Duodenal mucosa (tissue), 2 donors: ENCODE results near the gene RBM47.
"Not testable (repeated sequence)": the region's sequence is repeated elsewhere in the genome, so short reads cannot be mapped to it uniquely, and the experiment has no call there.

Experiments used
- H3K27ac ChIP-seq: one replicate; pipeline ENCODE4 v1.7.0; 2013; ENCODE audit warnings: low read depth, low read length
- H3K27me3 ChIP-seq, 2 donors: one replicate each; pipeline ENCODE4 v1.7.0; 2013; ENCODE audit warnings: low read length in 2 of 2, control low read depth in 1 of 2; ENCODE audit not compliant: insufficient read depth in 2 of 2, control insufficient read depth in 1 of 2
- H3K36me3 ChIP-seq, 2 donors: one replicate each; pipeline ENCODE4 v1.7.0; 2013; ENCODE audit warnings: low read length in 2 of 2, control low read depth in 1 of 2; ENCODE audit not compliant: insufficient read depth in 2 of 2, control insufficient read depth in 1 of 2
- H3K4me1 ChIP-seq, 2 donors: one replicate each; pipeline ENCODE4 v1.7.0; 2013; ENCODE audit warnings: low read length in 2 of 2, control low read depth in 1 of 2; ENCODE audit not compliant: insufficient read depth in 2 of 2, control insufficient read depth in 1 of 2
- H3K4me3 ChIP-seq, 2 donors: one replicate each; pipeline ENCODE4 v1.7.0; 2013; ENCODE audit warnings: low read length in 2 of 2, low read depth in 1 of 2
- H3K9ac ChIP-seq, 2 donors: one replicate each; pipeline ENCODE4 v1.7.0; 2013; ENCODE audit warnings: low read length in 2 of 2, low read depth in 1 of 2
- H3K9me3 ChIP-seq, 2 donors: one replicate each; pipeline ENCODE4 v1.7.0; 2013; ENCODE audit warnings: low read length in 2 of 2, control low read depth in 1 of 2; ENCODE audit not compliant: control insufficient read depth in 1 of 2

Gene RBM47

DNA sequence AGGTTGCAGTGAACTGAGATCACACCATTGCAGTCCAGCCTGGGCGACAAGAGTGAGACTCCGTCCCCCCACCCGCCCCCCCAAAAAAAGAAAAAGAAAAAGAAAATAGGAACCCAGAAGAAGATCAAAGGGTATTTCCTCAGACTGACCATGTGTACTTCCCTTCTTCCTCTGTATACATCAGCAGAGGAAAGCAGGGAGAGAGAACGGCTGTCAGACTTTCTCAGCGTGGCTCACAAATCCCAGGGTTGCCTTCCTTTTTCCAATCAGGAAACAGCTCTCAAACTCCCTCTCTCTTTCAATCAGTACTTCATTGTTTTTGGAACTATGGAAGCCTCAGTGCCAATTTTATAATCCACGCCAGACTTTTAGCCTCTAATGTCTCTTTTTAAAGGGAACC, 235.4 kb downstream of the RBM47 start:
- Histone ChIP-seq H3K27ac (no peak overlapping the region), H3K27me3 (no peaks in the 10 kb centered on the region), H3K9ac (no peak overlapping the region), H3K9me3 (no peaks in the 10 kb centered on the region), H3K4me3 (no peak overlapping the region), H3K4me1 (peaks cover 0 to 11% of the 10 kb centered on the region in 2 donors), H3K36me3 (no peaks in the 10 kb centered on the region)

DNA sequence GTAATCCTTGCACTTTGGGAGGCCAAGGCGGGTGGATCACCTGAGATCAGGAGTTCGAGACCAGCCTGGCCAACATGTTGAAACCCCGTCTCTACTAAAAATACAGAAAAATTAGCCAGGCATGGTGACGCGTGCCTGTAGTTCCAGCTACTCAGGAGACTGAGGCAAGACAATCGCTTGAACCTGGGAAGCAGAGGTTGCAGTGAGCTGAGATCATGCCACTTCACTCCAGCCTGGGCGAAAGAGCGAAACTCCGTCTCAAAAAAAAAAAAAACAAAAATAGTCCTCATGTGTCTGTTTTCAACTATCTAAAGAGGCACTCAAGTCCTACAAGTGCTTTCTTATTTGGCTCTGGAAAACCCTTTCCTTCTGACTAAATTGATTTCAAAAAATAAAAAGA, 237.4 kb downstream of the RBM47 start:
- not testable (repeated sequence) for H3K27ac ChIP-seq, H3K27me3 ChIP-seq, H3K9me3 ChIP-seq, H3K9ac ChIP-seq, H3K4me3 ChIP-seq, H3K36me3 ChIP-seq
- peaks cover 0 to 11% of the 10 kb centered on the region in 2 donors for H3K4me1 ChIP-seq

DNA sequence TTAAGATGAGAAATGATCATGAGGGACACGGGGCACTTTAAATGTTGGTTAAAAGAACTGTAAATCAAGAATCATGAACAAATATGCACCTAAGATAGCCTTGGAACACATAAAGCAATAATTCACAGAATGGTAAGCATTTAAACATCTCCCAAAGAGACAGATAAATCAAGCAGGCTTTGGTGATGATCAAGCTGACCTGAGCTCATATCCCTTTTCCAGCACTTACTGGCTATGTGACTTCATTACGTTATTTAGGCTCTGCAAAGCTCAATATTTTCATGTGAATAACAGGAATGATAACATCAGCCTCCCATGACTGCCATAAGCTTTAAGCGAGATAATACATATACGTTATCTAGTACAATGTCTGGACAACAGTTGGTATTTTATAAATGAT, 239.7 kb downstream of the RBM47 start:
- no peaks in the 10 kb centered on the region for H3K27me3 ChIP-seq
- H3K4me1 ChIP-seq, result no peaks in the 10 kb centered on the region
- no peak overlapping the region for H3K4me3 ChIP-seq
- H3K9ac ChIP-seq, result no peak overlapping the region
- H3K27ac ChIP-seq, result no peak overlapping the region
- no peaks in the 10 kb centered on the region for H3K36me3 ChIP-seq
- no peaks in the 10 kb centered on the region for H3K9me3 ChIP-seq

DNA sequence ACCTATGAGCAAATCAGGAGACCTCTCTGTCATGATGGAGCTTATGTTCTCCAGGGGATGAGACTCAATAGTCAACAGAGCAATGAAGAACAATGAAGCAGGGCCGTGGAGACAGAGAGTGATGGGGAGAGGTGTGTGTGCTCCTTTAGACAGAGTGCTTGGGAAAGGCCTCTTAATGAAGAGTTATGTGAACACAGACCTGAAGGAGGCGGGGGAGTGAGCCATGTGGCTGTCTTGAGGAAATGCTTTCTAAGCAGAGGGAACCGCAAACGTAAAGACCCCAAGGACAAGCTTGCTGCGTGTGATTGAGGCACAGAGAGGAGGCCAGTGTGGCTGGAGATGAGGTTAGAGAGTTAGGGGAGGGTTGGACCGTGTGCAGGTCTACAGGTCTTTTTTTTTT, 241.4 kb downstream of the RBM47 start:
- Histone ChIP-seq H3K9me3 (no peaks in the 10 kb centered on the region), H3K36me3 (no peaks in the 10 kb centered on the region), H3K9ac (no peak overlapping the region), H3K4me1 (no peaks in the 10 kb centered on the region), H3K27me3 (no peaks in the 10 kb centered on the region), H3K4me3 (no peak overlapping the region), H3K27ac (no peak overlapping the region)

DNA sequence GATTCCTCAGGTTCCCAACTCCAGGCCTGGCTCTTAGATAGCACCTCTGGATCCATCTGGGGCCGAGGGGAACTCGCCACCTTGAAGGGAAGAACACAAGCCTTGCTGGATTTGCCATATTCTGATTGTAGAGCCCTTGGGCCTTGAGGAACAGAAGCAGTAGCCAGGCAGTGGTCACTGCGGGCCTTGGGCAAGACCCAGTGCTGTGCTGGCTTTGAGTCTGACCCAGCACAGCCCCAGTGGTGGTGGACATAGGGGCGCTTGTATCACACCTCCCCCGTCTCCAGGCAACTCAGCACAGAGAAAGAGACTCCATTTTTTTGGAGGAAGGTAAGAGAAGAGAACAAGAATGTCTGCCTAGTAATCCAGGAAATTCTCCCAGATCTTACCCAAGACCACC, 249.0 kb downstream of the RBM47 start:
- Histone ChIP-seq H3K4me1 (peaks cover 7 to 12% of the 10 kb centered on the region in 2 donors), H3K9me3 (no peaks in the 10 kb centered on the region), H3K9ac (no peak overlapping the region), H3K4me3 (no peak overlapping the region), H3K27me3 (no peaks in the 10 kb centered on the region), H3K36me3 (no peaks in the 10 kb centered on the region), H3K27ac (no peak overlapping the region)

DNA sequence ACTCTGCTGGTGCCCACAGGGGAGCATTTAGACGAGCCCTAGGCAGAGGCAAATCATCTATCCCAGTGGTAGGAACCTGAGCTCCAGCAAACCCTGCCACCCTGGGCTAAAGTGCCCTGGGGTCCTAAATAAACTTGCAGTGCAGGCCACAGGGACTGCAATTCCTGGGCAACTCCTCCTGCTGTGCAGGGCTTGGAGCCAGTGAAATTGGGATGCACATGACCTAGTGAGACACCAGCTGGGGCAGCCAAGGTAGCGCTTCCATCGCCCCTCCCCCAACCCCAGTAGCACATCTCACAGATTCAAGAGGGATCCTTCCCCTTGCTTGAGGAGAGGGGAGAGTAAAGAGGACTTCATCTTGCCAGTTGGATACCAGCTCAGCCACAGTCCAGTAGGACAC, 250.4 kb downstream of the RBM47 start:
- no peak overlapping the region for H3K9ac ChIP-seq
- H3K4me1 ChIP-seq, result peaks cover 7 to 12% of the 10 kb centered on the region in 2 donors
- H3K27ac ChIP-seq, result no peak overlapping the region
- H3K4me3 ChIP-seq, result no peak overlapping the region
- no peaks in the 10 kb centered on the region for H3K9me3 ChIP-seq
- no peaks in the 10 kb centered on the region for H3K36me3 ChIP-seq
- H3K27me3 ChIP-seq, result no peaks in the 10 kb centered on the region

DNA sequence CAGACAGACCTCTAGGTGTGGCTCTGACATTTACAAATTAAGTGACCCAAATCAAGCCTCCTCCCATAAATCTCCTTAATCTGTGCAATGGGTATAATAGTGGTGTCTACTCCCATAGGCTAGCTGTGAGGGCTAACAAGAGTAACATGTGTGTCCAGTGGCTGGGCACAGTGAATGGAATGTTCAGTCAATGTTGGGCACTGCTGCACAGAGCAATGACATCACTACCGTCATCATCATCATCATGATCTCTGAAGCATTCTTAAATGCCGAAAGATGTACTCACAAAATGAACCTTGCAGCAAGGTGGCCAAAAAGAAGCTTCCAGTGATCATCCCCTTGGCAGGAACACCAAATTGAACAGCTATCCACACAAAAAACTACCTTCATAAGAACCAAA, 251.0 kb downstream of the RBM47 start:
- H3K4me3 ChIP-seq, result no peak overlapping the region
- H3K27me3 ChIP-seq, result no peaks in the 10 kb centered on the region
- no peak overlapping the region for H3K9ac ChIP-seq
- H3K9me3 ChIP-seq, result no peaks in the 10 kb centered on the region
- no peak overlapping the region for H3K27ac ChIP-seq
- H3K36me3 ChIP-seq, result no peaks in the 10 kb centered on the region
- H3K4me1 ChIP-seq, result peaks cover 7 to 12% of the 10 kb centered on the region in 2 donors

DNA sequence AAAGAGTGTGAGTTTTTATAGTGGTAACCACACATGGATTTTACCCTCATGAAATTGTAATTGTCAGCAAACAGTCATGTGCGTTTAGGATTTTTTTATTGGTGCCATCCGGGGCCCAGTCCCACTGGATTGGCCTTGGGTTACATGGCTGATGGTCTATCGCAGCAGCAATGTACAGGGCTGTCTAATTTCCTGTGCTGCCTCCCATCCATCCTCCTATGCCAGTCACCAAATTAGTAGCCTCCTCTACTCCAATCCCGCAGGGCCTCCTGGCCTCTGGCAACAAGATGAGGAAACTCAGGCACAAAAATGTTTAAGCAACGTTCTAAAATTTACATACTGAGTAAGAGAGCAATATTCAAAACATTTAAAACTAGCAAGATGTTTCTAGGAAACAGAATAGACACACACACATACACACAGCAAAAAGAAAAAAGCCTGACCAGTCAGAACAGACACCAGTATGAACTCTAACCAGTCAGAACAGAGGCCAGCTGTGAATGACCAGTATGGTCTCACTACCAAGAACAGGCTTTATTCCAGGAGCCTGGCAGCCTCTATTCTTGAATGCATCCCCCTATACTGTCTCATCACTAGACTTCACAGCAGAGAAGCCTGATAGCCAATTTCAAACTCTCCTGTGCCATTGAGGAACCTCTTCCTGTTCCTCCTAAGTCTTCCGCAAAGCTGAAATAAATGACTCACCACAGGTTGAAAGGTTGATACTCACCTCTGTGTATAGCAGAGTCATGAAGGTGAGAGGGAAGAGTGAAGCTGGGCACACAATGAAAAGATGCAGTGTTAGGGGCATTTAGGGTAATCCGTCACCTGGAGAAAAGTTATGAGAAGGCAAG, 251.9 kb downstream of the RBM47 start:
- Histone ChIP-seq H3K27me3 (no peaks in the 10 kb centered on the region), H3K27ac (no peak overlapping the region), H3K36me3 (no peaks in the 10 kb centered on the region), H3K9me3 (no peaks in the 10 kb centered on the region), H3K9ac (no peak overlapping the region), H3K4me1 (peaks cover 7 to 12% of the 10 kb centered on the region in 2 donors), H3K4me3 (no peak overlapping the region)

DNA sequence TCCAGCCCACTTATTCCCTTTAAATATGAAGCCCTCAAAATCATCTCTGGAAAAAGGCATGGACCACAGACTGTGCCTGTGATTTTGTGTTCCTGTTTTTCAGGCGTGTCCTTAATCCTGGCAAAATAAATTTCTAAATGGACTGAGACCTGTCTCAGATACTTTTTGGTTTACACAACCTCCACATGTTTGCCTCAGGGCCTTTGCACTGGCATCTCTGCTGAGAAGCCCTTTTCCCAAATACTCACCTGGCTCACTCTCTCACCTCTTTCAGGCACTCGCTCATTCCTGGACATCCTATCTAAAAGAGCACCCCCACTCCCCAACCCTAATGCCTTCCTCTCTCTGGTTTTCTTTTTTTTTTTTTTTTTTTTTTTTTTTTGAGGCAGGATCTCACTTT, 254.0 kb downstream of the RBM47 start:
- Histone ChIP-seq H3K4me1 (peaks cover 7 to 15% of the 10 kb centered on the region in 2 donors), H3K27me3 (no peaks in the 10 kb centered on the region), H3K27ac (no peak overlapping the region), H3K36me3 (no peaks in the 10 kb centered on the region), H3K9ac (no peak overlapping the region), H3K9me3 (no peaks in the 10 kb centered on the region), H3K4me3 (no peak overlapping the region)

DNA sequence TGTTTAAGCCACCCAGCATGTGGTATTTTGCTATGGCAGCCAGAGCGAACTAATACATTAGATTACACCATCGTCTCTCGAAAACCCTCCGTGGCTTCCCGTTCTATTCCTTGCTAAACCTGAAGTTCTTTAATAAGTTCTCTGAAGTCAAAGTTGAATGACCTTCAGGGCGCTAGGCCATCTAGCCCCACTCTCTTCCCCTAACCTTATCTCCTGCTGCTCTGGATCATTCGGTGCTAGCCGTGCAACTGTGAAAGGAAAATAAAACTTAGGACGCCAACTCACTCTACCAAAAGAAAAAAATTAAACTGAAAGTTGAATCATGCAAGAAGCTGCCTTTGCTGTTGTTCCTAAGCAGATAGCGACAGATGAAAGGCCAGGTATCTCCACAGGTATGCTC, 254.6 kb downstream of the RBM47 start:
- H3K27me3 ChIP-seq, result no peaks in the 10 kb centered on the region
- no peak overlapping the region for H3K9ac ChIP-seq
- no peak overlapping the region for H3K4me3 ChIP-seq
- H3K27ac ChIP-seq, result no peak overlapping the region
- no peaks in the 10 kb centered on the region for H3K36me3 ChIP-seq
- no peaks in the 10 kb centered on the region for H3K9me3 ChIP-seq
- H3K4me1 ChIP-seq, result peaks cover 7 to 17% of the 10 kb centered on the region in 2 donors
